Caco-2 (cell line): ENCODE results near the gene SLC25A2. TPM values are rescaled to one million over a fixed set of nuclear protein-coding genes. Genes with fewer than 3 reads are reported as not detected.

Source experiments
- BruUV-seq: library from RNA; stranded (reverse); fragments of 400-500 nt; replicated peaks from 2 replicates; lab custom pipeline; 2021; lab: Mats Ljungman, UMichigan
- CTCF ChIA-PET: fragments of 300-600 bp; sonication (Branson Sonifier 250); formaldehyde crosslinking; loops from one replicate; lab custom pipeline; 2022; ENCODE audit warnings: antibody characterized with exemption; lab: Charles Lee
- POLR2A ChIA-PET: fragments of 300-600 bp; sonication (Branson Sonifier 250); formaldehyde crosslinking; loops from one replicate; lab custom pipeline; 2022; ENCODE audit warnings: antibody characterized with exemption; lab: Charles Lee
- DNase-seq, 2 experiments: peaks; one replicate each; pipeline versions ENCODE4 v3.0.0 to v3.0.0-alpha.2; 2020 to 2022
- H3K27me3 ChIP-seq: replicated peaks from 2 replicates; pipeline ENCODE4 v1.6.0; 2011; ENCODE audit warnings: low read length; ENCODE audit not compliant: control insufficient read depth, insufficient read depth
- H3K36me3 ChIP-seq: 2 replicates; pipeline ENCODE4 v1.5.1; 2011; ENCODE audit warnings: low read length; ENCODE audit not compliant: control insufficient read depth, insufficient read depth
- H3K4me1 ChIP-seq: fragments of 250-450 bp; sonication (Bioruptor Pico); 2 replicates; pipeline ENCODE4 v1.5.1; 2020; ENCODE audit warnings: mild to moderate bottlenecking
- H3K4me3 ChIP-seq: 2 replicates; pipeline ENCODE4 v1.5.1; 2011; ENCODE audit warnings: low read depth, mild to moderate bottlenecking, control low read depth, low read length
- H3K9me3 ChIP-seq: fragments of 250-450 bp; sonication (Bioruptor Pico); 2 replicates; pipeline ENCODE4 v1.5.1; 2020; ENCODE audit warnings: mild to moderate bottlenecking, moderate library complexity
- H3K27ac Mint-ChIP-seq: one replicate; pipeline ENCODE4 v1.8.0; 2022; ENCODE audit warnings: mixed read lengths; ENCODE audit not compliant: unreplicated experiment
- H3K27me3 Mint-ChIP-seq: one replicate; pipeline ENCODE4 v1.8.0; 2022; ENCODE audit warnings: mixed read lengths; ENCODE audit not compliant: insufficient read depth, unreplicated experiment
- H3K36me3 Mint-ChIP-seq: one replicate; pipeline ENCODE4 v1.8.0; 2022; ENCODE audit warnings: mild to moderate bottlenecking, mixed read lengths; ENCODE audit not compliant: insufficient read depth, unreplicated experiment
- H3K4me1 Mint-ChIP-seq: one replicate; pipeline ENCODE4 v1.8.0; 2022; ENCODE audit warnings: low read depth, mixed read lengths; ENCODE audit not compliant: unreplicated experiment
- H3K4me3 Mint-ChIP-seq: one replicate; pipeline ENCODE4 v1.8.0; 2022; ENCODE audit warnings: mild to moderate bottlenecking, moderate library complexity, mixed read lengths; ENCODE audit not compliant: unreplicated experiment
- H3K9me3 Mint-ChIP-seq: one replicate; pipeline ENCODE4 v1.8.0; 2022; ENCODE audit warnings: mixed read lengths; ENCODE audit not compliant: unreplicated experiment
- intact Hi-C: fragments of 100-400 bp; cut with micrococcal nuclease; formaldehyde crosslinking; loops from one replicate; pipeline ENCODE4 v1.10.0; 2022; ENCODE audit not compliant: unreplicated experiment
- total RNA-seq: library from RNA; stranded (reverse); gene quantifications from 2 replicates; pipeline ENCODE4 v1.2.3, GENCODE V29; 2022
- TF ChIP-seq, protein P1 (sequence below), 2 experiments: fragments of 200-600 bp in 1 of 2; IDR thresholded peaks; 1 replicate in 1 of 2; 2 replicates in 1 of 2; pipeline versions ENCODE4 v1.5.1 to v1.8.0; 2011 to 2022; ENCODE audit warnings: antibody characterized with exemption in 1 of 2, control low read depth in 1 of 2, inconsistent platforms in 1 of 2, low read depth in 1 of 2, low read length in 1 of 2, mild to moderate bottlenecking in 1 of 2, moderate library complexity in 1 of 2; ENCODE audit not compliant: insufficient read depth in 1 of 2, severe bottlenecking in 1 of 2, unreplicated experiment in 1 of 2

The SLC25A2 gene
- total RNA-seq, 1 experiment from 2014 or later: 0.64 TPM

DNA sequence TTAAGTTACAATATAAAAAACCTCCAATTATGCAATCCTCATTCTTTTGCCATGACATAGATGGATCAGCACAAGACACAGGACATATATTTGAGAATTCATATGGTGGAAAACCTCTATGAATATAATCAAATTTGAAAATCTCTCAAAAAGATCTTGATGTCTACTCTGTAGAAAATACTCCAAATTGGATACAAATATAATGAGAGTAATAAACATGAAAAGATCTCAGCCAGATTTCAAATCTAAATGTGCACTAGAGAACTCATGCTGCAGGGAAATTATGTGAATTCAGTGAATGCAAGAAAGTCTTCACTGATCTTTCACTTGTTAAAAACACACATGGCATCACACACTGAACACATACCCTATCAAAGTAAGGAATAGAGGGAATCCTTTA is 44.9 kb downstream of the SLC25A2 start:
- no peaks in the 10 kb centered on the region for H3K36me3 Mint-ChIP-seq
- H3K9me3 Mint-ChIP-seq: peaks cover 69% of the 10 kb centered on the region
- ChIA-PET POLR2A (no interaction called here), CTCF (no interaction called here)
- no peaks in the 10 kb centered on the region for H3K27me3 ChIP-seq
- H3K4me1 ChIP-seq: no peaks in the 10 kb centered on the region
- no peak overlapping the region for H3K4me3 Mint-ChIP-seq
- TF ChIP-seq, protein P1, sequence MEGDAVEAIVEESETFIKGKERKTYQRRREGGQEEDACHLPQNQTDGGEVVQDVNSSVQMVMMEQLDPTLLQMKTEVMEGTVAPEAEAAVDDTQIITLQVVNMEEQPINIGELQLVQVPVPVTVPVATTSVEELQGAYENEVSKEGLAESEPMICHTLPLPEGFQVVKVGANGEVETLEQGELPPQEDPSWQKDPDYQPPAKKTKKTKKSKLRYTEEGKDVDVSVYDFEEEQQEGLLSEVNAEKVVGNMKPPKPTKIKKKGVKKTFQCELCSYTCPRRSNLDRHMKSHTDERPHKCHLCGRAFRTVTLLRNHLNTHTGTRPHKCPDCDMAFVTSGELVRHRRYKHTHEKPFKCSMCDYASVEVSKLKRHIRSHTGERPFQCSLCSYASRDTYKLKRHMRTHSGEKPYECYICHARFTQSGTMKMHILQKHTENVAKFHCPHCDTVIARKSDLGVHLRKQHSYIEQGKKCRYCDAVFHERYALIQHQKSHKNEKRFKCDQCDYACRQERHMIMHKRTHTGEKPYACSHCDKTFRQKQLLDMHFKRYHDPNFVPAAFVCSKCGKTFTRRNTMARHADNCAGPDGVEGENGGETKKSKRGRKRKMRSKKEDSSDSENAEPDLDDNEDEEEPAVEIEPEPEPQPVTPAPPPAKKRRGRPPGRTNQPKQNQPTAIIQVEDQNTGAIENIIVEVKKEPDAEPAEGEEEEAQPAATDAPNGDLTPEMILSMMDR (IDR thresholded peaks at IDR 0.05; ENCODE audit: insufficient read depth in 1 of 2, low read depth in 1 of 2, low read length in 1 of 2, severe bottlenecking in 1 of 2, unreplicated experiment in 1 of 2): no peak
- intact Hi-C loops: no loop called here
- no peak overlapping the region for H3K27ac Mint-ChIP-seq
- H3K4me1 Mint-ChIP-seq: no peaks in the 10 kb centered on the region
- H3K9me3 ChIP-seq: peaks cover 49% of the 10 kb centered on the region
- no TSS peak for BruUV-seq
- no peak overlapping the region for H3K4me3 ChIP-seq
- no peaks in the 10 kb centered on the region for H3K36me3 ChIP-seq
- H3K27me3 Mint-ChIP-seq: no peaks in the 10 kb centered on the region
- no peak for DNase-seq

DNA sequence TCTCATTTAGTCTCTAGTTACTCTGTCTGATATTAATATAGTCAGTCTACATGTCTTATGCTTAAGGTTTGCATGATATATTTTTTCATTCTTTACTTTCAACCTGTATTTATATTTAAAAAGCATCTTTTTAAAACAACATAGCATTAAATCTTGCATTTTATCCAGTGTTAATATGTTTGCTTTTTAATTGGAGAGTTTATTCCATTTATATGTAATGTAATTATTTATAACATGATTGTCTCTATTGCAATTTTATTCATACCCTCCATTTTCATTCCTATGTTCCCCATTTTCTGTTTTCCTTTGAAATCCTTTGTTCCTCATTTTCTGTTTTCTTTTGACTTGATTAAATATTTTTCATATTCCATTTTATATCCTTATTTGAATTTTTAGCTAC is 45.4 kb downstream of the SLC25A2 start:
- no peak overlapping the region for H3K4me3 Mint-ChIP-seq
- H3K27me3 Mint-ChIP-seq: no peaks in the 10 kb centered on the region
- H3K4me1 Mint-ChIP-seq: no peaks in the 10 kb centered on the region
- no peaks in the 10 kb centered on the region for H3K27me3 ChIP-seq
- intact Hi-C loops: no loop called here
- peaks cover 65% of the 10 kb centered on the region for H3K9me3 Mint-ChIP-seq
- H3K4me1 ChIP-seq: no peaks in the 10 kb centered on the region
- H3K9me3 ChIP-seq: peaks cover 49% of the 10 kb centered on the region
- no peaks in the 10 kb centered on the region for H3K36me3 Mint-ChIP-seq
- H3K27ac Mint-ChIP-seq: no peak overlapping the region
- POLR2A ChIA-PET: no interaction called here
- CTCF ChIA-PET: no interaction called here
- no peaks in the 10 kb centered on the region for H3K36me3 ChIP-seq
- no TSS peak for BruUV-seq
- no peak overlapping the region for H3K4me3 ChIP-seq
- TF ChIP-seq, protein P1 (IDR thresholded peaks at IDR 0.05; ENCODE audit: insufficient read depth in 1 of 2, low read depth in 1 of 2, low read length in 1 of 2, severe bottlenecking in 1 of 2, unreplicated experiment in 1 of 2): no peak
- DNase-seq: no peak

Other genes with a start within 250 kb of the SLC25A2 start
- gene PCDHB2, start 209.4 kb downstream of the SLC25A2 start, total RNA-seq: 0.20 and 0.21 TPM in 2 replicates
- not detected in 2 replicates for gene PCDHB3, start 203.6 kb downstream of the SLC25A2 start, total RNA-seq
- not detected in 2 replicates for gene PCDHB4, start 182.2 kb downstream of the SLC25A2 start, total RNA-seq
- not detected in 2 replicates for gene PCDHB5, start 168.8 kb downstream of the SLC25A2 start, total RNA-seq
- not detected in 2 replicates for gene PCDHB6, start 154.0 kb downstream of the SLC25A2 start, total RNA-seq
- gene PCDHB7, start 131.4 kb downstream of the SLC25A2 start, total RNA-seq: not detected in 2 replicates
- not detected in 2 replicates for gene PCDHB8, start 126.3 kb downstream of the SLC25A2 start, total RNA-seq
- 0.07 TPM in 1 of 2 replicates, not detected in the other for gene PCDHB16, start 121.7 kb downstream of the SLC25A2 start, total RNA-seq
- not detected in 2 replicates for gene PCDHB9, start 116.9 kb downstream of the SLC25A2 start, total RNA-seq
- 0.09 TPM in 1 of 2 replicates, not detected in the other for gene PCDHB10, start 111.7 kb downstream of the SLC25A2 start, total RNA-seq
- gene PCDHB11, start 104.4 kb downstream of the SLC25A2 start, total RNA-seq: 0.12 TPM in 1 of 2 replicates, not detected in the other
- 0.12 TPM in 1 of 2 replicates, not detected in the other for gene PCDHB12, start 95.3 kb downstream of the SLC25A2 start, total RNA-seq
- 0.12 TPM in 1 of 2 replicates, not detected in the other for gene PCDHB13, start 90.1 kb downstream of the SLC25A2 start, total RNA-seq
- gene PCDHB14, start 80.7 kb downstream of the SLC25A2 start, total RNA-seq: 0.41 and 0.44 TPM in 2 replicates
- 0.21 TPM in 1 of 2 replicates, not detected in the other for gene PCDHB15, start 58.7 kb downstream of the SLC25A2 start, total RNA-seq
- 77.2 and 78.7 TPM in 2 replicates for gene TAF7, start 16.7 kb upstream of the SLC25A2 start, total RNA-seq
- 0.64 and 1.1 TPM in 2 replicates for gene PCDHGA1, start 26.5 kb upstream of the SLC25A2 start, total RNA-seq
- gene PCDHGA2, start 34.7 kb upstream of the SLC25A2 start, total RNA-seq: 0.20 and 0.23 TPM in 2 replicates
- 0.11 TPM in 1 of 2 replicates, not detected in the other for gene PCDHGA3, start 39.8 kb upstream of the SLC25A2 start, total RNA-seq
- gene PCDHGB1, start 46.0 kb upstream of the SLC25A2 start, total RNA-seq: 0.60 and 0.66 TPM in 2 replicates
- gene PCDHGA4, start 51.0 kb upstream of the SLC25A2 start, total RNA-seq: 0.49 and 0.54 TPM in 2 replicates
- 1.00 and 1.3 TPM in 2 replicates for gene PCDHGB2, start 55.9 kb upstream of the SLC25A2 start, total RNA-seq
- gene PCDHGA5, start 60.1 kb upstream of the SLC25A2 start, total RNA-seq: 0.57 and 0.72 TPM in 2 replicates
- 0.54 and 0.60 TPM in 2 replicates for gene PCDHGB3, start 66.2 kb upstream of the SLC25A2 start, total RNA-seq
- 0.49 and 0.79 TPM in 2 replicates for gene PCDHGA6, start 69.8 kb upstream of the SLC25A2 start, total RNA-seq
- gene PCDHGA7, start 78.7 kb upstream of the SLC25A2 start, total RNA-seq: 0.09 and 0.43 TPM in 2 replicates
- gene PCDHGB4, start 83.6 kb upstream of the SLC25A2 start, total RNA-seq: 0.12 and 0.14 TPM in 2 replicates
- 0.14 and 0.18 TPM in 2 replicates for gene PCDHGA8, start 88.6 kb upstream of the SLC25A2 start, total RNA-seq
- 13.2 and 13.4 TPM in 2 replicates for gene PCDHGB5, start 93.9 kb upstream of the SLC25A2 start, total RNA-seq
- gene PCDHGA9, start 98.7 kb upstream of the SLC25A2 start, total RNA-seq: 2.8 and 4.4 TPM in 2 replicates
- gene PCDHGB6, start 104.0 kb upstream of the SLC25A2 start, total RNA-seq: 2.5 and 2.8 TPM in 2 replicates
- gene PCDHGA10, start 108.9 kb upstream of the SLC25A2 start, total RNA-seq: 2.9 and 3.6 TPM in 2 replicates
- gene PCDHGB7, start 113.6 kb upstream of the SLC25A2 start, total RNA-seq: 2.3 and 2.4 TPM in 2 replicates
- gene PCDHGA11, start 117.0 kb upstream of the SLC25A2 start, total RNA-seq: 1.2 and 1.9 TPM in 2 replicates
- 0.52 and 1.0 TPM in 2 replicates for gene PCDHGA12, start 126.5 kb upstream of the SLC25A2 start, total RNA-seq
- gene PCDHGC3, start 171.9 kb upstream of the SLC25A2 start, total RNA-seq: 1.3 and 2.9 TPM in 2 replicates
- gene PCDHGC4, start 181.0 kb upstream of the SLC25A2 start, total RNA-seq: 0.28 and 0.39 TPM in 2 replicates
- 0.21 and 0.25 TPM in 2 replicates for gene PCDHGC5, start 185.0 kb upstream of the SLC25A2 start, total RNA-seq